GM21619 (cell line): ENCODE data around the gene CLPTM1.
"Not testable (repeated sequence)": the region's sequence is repeated elsewhere in the genome, so short reads cannot be mapped to it uniquely, and the experiment has no call there.

Experiments used
- ATAC-seq: cut with Tn5 transposase; IDR thresholded peaks from one replicate; pipeline ENCODE4 v1.9.1; 2021; ENCODE audit not compliant: unreplicated experiment

Gene CLPTM1

DNA sequence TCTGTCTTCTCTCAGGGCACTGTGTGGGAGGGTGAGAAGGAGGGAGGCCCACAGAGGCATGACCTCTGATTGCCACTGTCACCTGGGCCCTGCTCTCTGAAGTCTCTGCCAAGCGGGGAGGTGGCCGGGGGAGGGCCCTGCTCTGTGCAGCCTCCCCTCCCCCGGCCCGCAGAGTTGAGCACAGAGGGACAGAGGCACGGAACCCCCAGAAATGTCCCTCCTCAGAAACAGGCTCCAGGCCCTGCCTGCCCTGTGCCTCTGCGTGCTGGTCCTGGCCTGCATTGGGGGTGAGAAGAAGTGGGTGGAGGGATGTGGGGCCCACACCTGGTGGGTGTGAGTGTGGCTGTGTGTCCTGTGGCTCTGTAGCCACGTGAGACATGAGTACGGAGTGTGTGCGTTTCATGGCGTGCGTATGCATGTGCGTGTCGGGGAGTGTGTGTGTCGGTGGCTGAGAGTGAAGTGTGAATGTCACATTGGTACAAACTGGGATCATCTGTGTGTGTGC is 13.1 kb upstream of the CLPTM1 start, which contains the start of gene APOC4:
APOC4 (plus strand) TSS at position 171 of the 505 bp plus-strand sequence; CDS start at position 212, 41 bp downstream.
- ATAC-seq = no peak

DNA sequence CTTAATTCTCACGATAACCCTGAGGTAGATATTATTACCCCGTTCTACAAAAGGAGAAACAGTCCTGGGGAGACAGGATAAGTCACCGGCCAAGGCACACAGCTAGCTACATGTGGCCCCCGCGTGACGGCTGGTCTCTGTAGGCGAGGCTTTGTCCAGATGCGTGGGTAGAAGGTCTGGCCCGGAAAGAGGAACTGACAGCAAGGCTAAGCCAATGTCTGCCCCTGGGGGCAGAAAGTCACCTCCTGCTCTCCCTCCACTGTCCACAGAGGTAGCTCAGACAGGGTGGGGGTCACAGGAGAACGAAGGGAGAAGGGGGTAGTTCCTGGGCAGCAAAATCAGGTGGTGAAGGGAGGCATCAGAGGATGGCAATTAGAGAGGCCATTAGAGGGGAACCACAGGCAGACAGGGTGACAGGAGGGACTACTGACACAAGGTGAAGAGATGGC is 11.4 kb upstream of the CLPTM1 start:
- ATAC-seq = peak; percentile 65

GRCh38 chr19:44947041-44947581 is 8.1 kb upstream of the CLPTM1 start:
- no peak for ATAC-seq

DNA sequence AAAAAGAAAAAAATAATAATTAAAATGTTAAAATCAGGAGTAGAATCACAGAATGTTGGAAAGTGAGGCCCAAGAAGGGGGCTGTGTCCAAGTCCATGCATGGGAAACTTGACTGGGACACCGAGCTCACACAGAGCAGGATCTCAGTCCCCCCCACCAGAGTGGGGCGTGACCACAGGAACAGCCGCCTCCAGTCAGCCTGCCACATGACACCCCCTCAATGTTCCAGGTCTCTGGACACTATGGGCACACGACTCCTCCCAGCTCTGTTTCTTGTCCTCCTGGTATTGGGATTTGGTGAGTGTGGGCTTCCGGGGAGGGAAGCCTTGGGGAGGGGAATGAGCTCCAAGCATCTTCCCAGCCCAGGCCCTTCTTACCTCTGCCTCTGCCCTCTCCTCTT is 6.9 kb upstream of the CLPTM1 start:
- ATAC-seq = no peak

DNA sequence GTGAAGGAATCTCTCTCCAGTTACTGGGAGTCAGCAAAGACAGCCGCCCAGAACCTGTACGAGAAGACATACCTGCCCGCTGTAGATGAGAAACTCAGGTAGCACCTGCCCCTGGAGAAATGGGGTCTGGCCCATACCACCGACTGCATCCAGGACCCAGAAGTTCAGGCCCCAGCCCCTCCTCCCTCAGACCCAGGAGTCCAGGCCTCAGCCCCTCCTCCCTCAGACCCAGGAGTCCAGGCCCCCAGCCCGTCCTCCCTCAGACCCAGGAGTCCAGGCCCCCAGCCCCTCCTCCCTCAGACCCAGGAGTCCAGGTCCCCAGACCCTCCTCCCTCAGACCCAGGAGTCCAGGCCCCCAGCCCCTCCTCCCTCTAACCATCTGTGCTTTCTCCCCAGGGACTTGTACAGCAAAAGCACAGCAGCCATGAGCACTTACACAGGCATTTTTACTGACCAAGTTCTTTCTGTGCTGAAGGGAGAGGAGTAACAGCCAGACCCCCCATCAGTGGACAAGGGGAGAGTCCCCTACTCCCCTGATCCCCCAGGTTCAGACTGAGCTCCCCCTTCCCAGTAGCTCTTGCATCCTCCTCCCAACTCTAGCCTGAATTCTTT is 6.3 kb upstream of the CLPTM1 start:
- ATAC-seq = no peak

DNA sequence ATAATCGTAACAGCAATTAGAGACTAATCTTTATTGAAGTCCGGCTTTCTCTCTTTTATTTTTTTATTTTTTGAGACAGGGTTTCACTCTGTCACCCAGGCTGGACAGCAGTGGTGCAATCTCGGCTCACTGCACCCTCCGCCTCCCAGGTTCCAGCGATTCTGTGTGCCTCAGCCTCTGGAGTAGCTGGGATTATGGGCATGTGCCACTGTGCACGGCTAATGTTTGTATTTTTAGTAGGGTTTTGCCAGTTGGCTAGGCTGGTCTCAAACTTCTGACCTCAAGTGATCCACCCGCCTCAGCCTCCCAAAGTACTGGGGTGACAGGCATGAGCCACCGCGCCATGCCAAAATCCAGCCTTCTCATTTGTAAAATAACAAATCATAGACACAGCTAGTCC is 5.6 kb upstream of the CLPTM1 start:
- no peak for ATAC-seq

GRCh38 chr19:44951179-44952159 is 3.7 kb upstream of the CLPTM1 start:
- no peak for ATAC-seq

DNA sequence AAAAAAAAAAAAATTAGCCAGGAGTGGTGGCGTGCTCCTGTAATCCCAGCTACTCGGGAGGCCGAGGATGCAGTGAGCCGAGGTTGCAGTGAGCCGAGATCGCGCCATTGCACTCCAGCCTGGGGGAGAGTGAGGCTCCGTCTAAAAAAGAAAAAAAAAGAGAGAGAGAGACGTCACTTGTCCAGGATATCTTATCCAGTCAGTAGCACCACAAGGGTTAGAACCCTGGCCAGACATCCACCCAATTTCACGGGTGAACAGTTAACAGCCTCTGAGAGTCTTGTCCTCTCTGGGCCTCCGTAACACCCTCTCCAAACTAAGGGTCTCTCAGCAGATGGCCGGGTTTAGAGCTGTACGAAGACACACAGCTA is 917 bp upstream of the CLPTM1 start:
- ATAC-seq = peak; percentile 12

GRCh38 chr19:44955505-44956439 is 592 bp downstream of the CLPTM1 start:
- peak; percentile 24 for ATAC-seq

DNA sequence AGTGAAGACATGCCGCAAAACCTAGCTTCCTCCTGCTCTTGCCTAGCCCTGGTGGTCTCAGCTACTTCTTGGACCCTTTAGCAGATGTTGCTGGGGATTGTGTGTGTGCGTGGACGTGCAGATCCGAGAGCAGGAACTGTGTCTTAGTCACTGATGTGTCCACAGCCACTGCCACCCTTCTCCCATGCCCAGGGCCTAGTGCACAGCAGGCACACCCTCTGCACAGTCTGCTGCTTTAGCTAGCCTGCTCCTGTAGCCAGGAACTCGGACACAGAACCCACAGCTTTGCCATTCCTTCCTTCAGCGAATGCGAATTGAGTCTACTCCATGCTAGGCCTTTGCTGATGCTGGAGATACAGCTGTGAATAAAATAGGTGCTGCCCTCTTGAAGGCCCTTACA is 2.3 kb downstream of the CLPTM1 start:
- no peak for ATAC-seq

GRCh38 chr19:44958090-44958489 is 2.9 kb downstream of the CLPTM1 start:
- no peak for ATAC-seq

- no peak for ATAC-seq
Measured at GRCh38 chr19:44959691-44960090, 4.5 kb downstream of the CLPTM1 start.

DNA sequence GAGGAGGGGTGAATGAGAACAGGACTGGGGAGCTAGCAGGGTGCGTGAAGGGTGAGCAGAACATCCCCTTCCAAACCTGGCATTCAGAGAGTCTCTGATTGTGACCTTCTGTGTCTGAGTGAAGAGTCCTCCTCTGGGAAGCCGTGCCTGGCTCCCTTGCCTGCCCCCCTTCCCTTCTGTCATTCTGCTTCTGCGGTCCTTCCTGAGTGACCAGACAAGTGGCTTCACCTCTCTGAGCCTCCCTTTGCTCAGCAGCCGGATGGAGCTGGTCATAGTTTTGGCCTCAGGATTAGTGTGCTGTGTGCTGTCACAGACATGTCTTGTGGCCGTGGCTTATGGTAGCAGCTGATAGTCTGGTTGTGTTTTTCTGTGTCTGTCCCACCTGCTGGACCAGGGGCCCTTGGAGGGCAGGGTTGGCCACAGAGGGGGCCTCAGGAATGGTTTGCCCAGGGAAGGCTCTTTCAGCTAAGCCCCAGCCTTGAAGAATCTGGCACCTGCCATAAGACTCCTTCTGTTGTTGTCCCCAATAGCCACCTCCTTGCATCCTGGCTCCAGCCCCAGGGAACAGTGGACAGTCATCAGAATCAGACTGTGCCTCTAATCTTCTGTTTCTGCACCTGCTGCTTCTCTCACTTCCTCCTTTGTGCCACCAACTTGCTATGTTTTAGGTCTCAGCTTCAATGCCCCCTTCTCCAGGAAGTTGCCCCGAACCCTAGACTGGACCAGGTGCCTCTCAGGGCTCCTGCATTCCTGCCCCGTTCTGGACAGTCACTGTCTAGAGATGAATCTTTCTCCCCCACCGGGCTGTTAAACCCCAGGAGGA is 5.9 kb downstream of the CLPTM1 start:
- no peak for ATAC-seq

- ATAC-seq = no peak
Measured at GRCh38 chr19:44961821-44962220, 6.6 kb downstream of the CLPTM1 start.

GRCh38 chr19:44968118-44968517 is 12.9 kb downstream of the CLPTM1 start:
- no peak for ATAC-seq

- ATAC-seq = no peak
Measured at GRCh38 chr19:44968670-44969069, 13.5 kb downstream of the CLPTM1 start.

DNA sequence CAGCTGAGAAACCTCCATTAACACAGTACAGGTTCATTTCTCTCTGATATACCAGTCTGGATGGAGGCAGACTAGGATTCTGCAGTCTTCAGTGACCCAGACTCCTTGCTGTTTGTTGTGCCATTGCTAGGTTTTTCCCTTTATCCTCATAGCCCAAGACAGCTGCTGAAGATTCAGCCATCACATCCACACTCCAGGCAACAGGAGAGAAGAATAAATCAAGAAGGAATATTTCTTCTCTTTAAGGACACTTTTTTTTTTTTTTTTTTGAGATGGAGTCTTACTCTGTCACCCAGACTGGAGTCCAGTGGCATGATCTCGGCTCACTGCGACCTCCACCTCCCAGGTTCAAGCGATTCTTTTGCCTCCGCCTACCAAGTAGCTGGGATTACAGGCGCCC is 14.3 kb downstream of the CLPTM1 start:
- ATAC-seq = no peak

DNA sequence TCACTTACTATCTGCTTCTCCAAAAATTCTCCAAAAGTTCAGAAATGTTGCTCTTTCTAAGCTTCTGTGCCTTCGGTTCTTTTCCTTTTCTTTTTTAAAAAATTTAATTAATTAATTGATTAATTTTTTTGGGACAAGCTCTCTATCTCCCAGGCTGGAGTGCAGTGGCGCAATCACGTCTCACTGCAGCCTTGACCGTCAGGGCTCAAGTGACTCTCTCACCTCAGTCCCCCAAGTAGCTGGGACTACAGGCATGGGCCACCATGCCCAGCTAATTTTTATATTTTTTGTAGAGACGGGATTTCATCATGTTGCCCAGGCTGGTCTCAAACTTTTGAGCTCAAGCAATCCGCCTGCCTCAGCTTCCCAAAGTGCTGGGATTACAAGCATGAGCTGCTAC is 16.3 kb downstream of the CLPTM1 start:
- ATAC-seq = not testable (repeated sequence)

GRCh38 chr19:44972802-44973201 is 17.6 kb downstream of the CLPTM1 start:
- ATAC-seq = no peak
